Epithelial cell of prostate (primary cell): ENCODE measurements around the gene ACER3.
"Not testable (repeated sequence)": the region's sequence is repeated elsewhere in the genome, so short reads cannot be mapped to it uniquely, and the experiment has no call there.

Experiments used
- DNase-seq: peaks from one replicate; pipeline ENCODE4 v3.0.0-alpha.2; 2011; ENCODE audit warnings: low read depth, low spot score
- H3K27ac ChIP-seq: fragments of 450-650 bp; 2 replicates; pipeline ENCODE4 v1.5.1; 2017; ENCODE audit warnings: mild to moderate bottlenecking

ACER3 gene

DNA sequence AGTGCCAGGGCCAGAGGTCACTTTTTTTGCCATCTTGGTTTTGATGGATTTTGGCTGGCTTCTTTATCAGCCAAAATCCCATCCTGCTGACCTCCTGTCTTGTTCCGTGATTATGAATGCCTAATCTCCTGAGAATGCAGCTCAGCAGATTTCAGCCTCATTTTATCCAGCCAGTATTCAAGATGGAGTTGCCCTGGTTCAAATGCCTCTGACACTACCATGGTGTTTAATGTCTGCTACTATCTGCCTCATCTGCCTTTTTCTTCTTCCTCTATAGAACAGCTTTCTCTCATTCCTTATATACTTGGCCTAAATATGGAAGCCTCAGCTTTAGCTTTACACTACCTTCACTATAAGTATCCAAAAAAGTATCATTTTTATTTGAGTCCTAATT is 50.7 kb downstream of the ACER3 start:
- no peak overlapping the region for H3K27ac ChIP-seq
- no peak for DNase-seq

DNA sequence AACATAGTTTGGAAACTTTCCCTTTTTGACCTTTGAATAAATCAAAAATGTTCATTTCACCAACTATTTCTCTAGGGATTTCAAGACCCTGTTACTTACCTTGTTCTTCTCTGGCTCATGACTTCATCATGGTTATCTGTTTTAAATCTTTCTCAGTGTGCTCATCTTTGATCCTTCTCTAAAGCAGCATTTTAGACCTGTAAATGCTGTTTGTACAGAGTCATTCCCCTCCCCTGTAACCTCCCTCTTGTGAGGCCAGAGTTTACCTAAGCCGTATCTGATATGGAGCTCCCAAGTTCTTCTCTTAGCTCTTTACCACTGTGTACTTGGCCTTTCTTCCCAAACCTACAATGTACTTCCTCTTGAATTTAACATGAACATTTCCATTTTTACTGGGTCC is 56.0 kb downstream of the ACER3 start:
- H3K27ac ChIP-seq, result no peak overlapping the region
- DNase-seq, result no peak

DNA sequence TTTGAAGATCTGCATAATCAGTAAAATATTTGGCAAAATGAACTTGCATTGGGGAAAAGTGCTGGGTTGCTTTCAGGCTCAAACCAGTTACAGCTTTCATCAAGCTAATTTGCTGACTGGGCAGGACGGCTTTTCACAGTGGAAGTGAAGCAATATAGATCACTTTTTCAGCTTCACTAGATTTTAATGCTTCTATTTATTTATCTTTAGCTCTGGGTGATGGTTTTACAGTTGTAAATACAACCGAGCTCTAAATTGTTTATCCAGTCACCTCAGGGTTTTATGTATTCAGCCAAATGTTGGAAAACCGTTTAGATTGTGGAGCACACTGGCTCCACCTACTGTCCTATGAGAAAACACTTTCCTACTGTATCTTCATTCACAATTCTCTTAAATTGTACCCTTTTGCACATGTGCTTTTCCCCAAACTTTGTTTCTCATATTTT is 58.2 kb downstream of the ACER3 start:
- DNase-seq, result no peak
- no peak overlapping the region for H3K27ac ChIP-seq

DNA sequence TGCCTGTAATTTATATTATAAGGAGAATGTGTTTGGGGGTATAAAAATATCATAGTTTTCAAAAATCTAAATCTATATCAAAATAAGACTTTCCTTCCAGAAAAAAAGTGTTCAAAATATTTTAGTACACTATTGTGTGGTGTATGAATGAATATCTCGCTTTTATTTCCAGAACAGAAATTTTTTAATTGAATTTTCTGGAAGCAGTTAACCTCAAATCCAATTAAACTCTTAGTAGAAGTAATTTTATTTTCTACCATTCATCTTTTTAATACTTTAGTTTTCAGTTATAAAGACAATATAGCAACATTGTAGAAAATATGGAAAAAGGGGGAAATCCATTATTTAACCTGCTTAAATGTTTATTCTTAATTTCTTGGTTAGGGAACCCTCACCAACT is 58.7 kb downstream of the ACER3 start:
- no peak for DNase-seq
- H3K27ac ChIP-seq, result no peak overlapping the region

DNA sequence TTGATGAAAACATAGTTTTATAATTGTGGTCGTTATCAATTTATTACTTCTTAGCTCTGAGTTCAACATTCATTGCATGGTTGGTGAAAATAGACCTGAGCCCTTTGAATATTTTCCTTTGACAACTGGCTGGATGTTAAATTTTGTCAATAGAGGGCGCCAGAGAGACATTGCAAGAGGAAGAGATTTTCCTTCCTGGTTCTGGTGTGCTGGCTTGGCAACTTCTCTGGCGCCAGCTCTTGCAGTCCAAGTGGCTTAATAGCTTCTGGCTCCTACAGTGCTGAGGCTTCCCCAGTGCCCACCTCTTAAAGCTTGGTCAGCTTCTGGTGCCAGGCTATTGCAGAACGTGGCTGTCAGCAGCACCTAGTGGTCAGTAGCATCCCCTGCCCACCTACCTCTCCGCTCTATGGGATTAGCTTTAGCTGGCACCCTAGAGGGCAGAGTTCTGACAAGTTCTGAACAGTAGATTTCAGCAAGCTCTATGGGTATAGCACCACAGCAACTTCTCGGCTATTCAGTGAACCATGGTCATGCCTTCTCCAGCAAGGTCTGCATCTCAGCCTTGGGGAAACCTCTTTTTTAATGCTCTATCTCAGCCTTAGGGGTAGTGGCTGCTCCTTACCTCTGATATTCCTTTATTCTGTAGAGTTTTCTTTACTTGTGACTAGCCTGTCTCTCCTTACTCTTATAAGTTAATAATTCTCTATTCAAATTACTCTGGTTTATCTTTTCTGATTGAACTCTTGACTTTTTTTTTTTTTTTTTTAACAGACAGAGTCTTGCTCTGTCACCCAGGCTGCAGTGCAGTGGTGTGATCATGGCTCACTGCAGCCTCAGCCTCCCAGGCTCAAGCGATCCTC is 59.4 kb downstream of the ACER3 start:
- no peak overlapping the region for H3K27ac ChIP-seq
- peak; percentile 43 for DNase-seq

DNA sequence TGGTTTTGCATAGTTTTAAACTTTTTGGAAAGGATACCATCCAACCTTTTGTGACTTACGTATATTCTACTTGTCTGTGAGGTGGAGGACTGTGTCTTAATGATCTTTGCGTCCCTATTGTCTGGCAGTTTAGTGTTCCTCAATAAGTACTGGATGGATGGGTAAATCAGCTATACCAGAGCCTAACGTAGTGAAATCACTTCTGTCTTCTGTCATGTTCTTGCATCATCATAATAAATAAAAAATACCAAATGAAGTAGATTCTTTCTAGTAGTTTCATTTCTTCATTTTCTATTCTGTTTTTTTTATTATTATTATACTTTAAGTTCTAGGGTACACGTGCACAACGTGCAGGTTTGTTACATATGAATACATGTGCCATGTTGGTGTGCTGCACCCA is 66.4 kb downstream of the ACER3 start:
- no peak for DNase-seq
- H3K27ac ChIP-seq, result no peak overlapping the region

DNA sequence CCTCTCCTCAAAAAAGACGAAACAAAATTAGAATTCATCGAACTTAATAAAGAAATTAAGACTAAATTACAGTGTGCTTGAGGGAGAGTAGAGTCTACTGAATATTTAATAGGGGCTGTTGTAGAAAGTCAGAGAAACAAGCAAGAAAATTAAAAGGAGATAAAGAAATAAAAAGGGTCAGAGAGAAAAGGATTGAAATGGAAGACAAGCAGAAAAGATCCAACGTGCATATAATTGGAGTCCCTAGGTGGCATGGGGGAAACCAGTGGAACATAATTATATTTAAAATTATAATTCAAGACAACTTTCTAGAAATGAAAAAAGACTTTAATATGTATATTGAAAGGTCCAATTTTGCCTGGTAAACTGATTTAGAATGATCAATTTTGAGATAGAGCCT is 74.3 kb downstream of the ACER3 start:
- H3K27ac ChIP-seq, result no peak overlapping the region
- no peak for DNase-seq

DNA sequence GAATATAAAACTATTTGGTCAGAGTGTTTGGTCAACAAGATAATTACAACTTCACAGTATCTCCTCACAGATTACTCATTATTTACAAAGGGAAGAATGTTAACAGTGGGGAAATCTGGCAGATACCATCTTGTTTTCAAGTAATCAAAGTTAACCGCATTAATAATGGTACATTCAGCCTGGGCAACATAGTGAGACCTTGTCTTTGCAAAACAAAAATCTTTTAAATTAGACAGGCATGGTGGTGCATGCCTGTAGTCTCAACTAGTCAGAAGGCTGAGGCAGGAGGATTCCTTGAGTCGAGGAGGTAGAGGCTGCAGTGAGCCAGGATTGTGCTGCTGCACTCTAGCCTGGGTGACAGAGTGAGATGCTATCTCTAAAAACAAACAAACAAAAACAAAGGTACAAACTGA is 78.5 kb downstream of the ACER3 start:
- peak; percentile 43 for DNase-seq
- no peak overlapping the region for H3K27ac ChIP-seq

DNA sequence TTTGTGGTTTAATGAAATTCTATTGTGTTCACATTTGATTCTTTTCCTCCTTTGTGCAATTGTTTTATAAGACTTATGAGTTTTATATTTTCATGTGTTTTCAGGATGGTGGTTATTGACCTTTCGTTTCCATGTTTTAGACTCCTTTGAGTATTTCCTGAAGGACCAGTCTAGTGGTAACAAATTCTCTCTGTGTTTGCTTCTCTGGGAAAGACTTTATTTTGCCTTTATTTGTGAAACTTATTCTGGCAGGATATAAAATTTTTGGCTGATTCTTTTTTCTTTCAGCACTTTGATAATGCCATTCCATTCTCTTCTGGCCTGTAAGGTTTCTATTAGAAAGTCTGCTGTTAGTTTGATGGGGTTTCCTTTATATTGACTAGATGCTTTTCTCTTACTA is 83.5 kb downstream of the ACER3 start:
- no peak for DNase-seq
- no peak overlapping the region for H3K27ac ChIP-seq

DNA sequence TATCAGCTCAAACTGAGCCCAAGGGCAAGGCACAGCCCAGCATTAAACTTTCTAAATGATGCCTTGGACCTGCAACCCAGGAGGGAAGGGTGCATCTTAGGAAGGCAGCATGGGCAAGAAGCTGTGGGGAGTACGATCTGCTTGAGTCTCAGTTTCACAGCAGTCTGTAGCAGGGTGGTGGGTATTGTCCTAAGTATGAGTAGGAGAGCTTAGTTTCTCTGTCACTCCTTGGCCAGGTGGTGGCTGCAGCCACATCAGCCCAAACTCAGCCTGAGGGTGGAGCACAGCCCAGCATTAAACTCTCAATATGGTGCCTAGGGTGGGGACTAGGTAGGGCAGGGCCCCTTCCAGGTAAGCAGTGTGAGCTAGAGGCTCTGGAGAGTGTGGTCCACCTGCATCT is 85.5 kb downstream of the ACER3 start:
- no peak for DNase-seq
- H3K27ac ChIP-seq, result no peak overlapping the region

DNA sequence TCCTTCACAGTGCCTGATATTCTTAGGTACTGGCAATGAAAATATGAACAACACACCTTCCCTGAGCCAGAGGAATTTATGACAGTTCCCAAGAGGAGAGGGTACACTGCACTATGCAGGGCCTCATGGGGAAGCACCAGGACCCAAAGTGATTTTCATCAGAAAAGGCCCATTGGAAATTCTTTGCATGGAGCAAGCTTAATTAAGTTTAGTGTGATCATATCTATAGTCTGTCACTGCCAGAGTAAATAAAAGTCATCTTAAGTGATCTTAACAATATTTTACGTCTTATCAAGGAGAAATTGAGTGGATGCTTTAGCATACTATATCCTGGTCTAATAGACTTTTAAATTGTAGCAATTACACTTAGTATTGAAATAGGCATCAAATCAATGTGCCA is 86.5 kb downstream of the ACER3 start:
- DNase-seq, result no peak

DNA sequence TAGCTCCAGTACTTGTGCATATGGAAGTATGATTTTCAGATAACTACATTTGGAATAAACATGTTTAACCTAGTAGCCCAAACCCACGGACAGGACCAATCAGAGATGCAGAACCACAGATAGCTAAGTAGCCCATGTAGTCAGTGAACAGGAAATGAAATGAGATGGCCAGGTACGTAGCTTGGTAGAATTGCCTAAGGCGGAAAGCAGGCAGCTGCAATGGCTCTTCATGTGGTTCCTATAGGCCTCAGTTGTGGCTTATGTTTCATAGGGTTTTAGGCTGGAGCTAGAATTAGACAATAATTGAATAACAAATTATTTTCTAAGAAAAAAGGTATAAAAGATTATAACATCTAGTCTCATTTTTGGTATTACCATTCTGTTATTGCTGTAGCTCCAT is 87.1 kb downstream of the ACER3 start:
- H3K27ac ChIP-seq, result no peak overlapping the region
- no peak for DNase-seq

More for the DNA sequence above, 86.5 kb downstream of the ACER3 start:
- no peak overlapping the region for H3K27ac ChIP-seq

DNA sequence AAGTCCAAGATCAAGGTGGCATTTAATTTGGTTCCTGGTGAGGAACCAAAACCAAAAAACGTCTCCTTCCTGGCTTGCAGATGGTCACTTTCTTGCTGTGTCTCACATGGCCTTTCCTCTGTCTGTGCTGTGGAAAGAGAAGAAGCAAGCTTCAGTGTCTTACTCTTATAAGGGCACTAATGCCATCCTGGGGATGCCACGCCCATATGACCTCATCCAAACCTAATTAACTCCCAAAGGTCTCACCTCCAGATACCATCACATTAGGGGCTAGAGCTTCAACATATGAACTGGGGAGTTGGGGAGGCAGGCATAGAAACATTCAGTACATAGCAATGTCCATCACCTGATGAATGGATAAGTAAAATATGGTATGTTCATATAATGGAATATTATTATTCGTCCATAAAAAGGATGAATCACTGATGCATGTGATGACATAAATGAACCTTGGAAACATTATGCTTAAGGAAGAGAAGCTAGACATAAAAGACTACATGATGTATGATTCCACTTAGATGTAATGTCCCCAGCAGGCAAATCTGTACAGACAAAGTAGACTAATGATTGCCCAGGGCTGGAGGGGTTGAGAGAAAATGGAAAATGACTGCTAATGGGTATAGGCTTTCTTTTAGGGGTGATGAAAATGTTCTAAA is 94.9 kb downstream of the ACER3 start:
- no peak for DNase-seq
- H3K27ac ChIP-seq, result no peak overlapping the region

DNA sequence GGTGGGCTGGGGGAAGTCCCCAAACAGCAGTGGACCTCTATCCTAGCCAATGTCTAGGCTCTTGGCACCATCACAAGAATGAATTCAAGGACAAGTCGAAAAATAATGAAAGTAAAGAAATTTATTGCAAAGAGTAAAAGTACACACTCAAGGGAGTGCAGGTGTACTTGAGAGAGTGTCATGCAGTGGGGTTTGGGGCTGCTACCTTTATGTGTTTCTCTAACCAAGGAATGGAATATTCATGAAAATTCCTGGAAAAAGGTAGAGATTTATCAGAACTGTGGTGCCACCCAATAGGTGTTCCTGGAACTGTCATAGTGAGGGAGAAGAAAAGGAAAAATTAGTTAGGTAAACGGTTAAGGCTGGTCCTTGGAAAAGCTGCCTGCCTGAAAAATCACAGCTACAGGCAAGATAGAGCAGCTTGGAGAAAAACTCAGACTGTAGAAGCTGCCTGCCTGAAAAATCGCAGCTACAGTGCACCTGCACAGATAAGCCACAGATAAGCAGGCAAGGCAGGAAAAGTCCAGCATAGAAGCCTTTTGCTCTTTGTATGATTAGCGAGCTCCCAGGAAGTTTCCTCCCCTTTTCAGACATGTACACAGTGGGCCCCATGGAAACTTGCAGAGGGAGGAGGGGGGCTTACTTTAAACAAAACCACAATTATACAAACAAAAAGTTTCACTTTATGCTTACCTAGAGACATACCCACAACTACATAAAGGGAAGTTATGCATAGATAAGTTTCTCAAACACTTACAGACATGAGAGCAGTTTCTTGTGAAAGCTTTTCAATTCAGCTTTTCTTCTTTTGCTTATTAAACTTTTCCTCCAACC is 102.1 kb downstream of the ACER3 start:
- DNase-seq, result no peak
- H3K27ac ChIP-seq, result no peak overlapping the region

DNA sequence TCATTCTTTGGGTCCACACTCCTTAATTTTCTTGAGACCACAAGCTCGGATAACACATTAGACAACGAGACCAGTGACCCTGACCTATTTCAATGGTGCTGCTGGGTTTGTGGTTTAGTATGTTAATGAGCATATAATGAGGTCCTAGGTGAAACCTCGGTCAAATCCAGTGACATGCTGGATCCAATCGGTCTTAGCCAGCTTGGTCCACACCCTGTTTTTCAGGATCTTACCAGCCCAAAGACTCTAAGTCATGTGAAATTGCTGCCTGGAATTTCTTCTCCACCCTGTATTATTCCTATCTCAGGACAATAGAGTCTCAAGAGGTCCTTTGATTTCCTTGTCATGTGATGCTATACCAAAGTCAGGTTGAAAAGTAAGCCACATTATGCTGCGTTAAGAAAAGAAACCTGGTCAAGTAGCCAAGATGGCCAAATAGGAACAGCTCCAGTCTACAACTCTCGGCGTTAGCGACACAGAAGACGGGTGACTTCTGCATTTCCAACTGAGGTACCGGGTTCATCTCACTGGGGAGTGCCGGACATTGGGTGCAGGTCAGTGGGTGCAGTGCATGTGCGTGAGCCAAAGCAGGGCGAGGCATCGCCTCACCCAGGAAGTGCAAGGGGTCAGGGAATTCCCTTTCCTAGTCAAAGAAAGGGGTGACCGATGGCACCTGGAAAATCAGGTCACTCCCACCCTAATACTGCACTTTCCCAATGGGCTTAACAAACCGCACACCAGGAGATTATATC is 102.9 kb downstream of the ACER3 start:
- H3K27ac ChIP-seq, result not testable (repeated sequence)

DNA sequence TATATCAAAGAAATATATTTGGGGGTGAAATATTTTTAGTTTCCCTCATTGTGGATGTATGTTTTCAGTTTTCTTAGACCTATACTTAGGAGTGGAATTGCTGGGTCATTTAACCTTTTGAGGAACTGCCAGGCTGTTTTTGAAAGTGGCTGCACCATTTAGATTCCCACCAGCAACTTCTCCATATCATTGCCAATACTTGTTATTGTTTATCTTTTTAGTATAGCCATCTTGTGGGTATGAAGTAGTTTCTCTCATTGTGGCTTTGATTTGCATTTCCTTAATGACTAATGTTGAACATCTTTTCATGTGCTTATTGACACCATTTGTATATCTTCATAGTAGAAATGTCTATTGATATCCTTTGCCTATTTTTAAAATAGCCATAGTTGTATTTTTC is 111.3 kb downstream of the ACER3 start:
- no peak for DNase-seq
- H3K27ac ChIP-seq, result no peak overlapping the region

More for the DNA sequence above, 102.9 kb downstream of the ACER3 start:
- not testable (repeated sequence) for DNase-seq

DNA sequence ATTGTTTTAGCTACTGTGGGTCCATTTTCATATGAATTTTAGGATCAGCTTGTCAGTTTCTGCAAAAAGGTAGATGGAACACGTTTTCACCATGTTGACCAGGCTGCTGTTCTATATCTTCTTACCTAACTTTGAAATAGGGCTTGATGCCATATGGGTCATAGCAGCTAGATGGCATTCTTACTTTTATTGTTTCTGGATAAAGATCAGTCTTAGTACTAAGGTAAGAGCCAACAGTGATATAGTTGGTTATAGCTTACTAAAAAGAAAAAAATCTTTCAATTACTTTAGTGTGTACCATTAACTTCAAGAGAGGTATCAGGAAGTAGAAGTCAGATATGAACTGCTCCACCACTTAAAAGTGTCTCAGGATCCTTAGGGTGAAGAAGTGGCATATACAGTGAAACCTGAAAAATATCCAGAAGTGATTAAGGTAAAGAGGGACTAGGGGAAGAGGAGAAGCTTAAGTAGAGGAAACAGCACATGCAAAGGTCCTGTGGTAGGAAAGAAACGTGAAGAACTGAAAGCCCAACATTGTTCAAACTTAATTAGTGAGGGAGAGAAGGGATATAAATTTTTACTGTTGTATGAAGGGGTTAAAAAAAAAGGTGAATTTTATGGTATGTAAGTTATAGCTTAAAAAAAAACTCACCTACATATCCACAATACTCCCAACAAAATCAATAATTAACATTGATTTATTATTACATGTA is 113.6 kb downstream of the ACER3 start:
- DNase-seq, result no peak
- H3K27ac ChIP-seq, result no peak overlapping the region

DNA sequence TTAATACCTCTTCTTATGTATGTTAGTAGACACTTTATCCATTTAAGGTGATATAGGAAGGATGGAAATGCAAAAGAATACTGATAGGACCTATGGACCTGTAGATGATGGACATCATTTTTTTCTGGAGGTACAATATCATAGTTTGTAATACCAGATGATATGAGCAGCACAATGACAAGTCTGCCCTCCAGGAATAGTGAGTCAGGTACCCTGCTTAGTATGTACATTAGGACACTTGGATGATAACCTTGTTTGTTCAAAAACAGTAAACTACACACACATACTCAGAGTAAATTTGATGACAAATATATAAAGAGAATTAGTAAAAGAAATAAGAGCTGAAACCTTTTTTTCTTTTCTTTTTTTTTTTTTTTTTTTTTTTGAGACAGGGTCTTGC is 114.8 kb downstream of the ACER3 start:
- no peak overlapping the region for H3K27ac ChIP-seq
- no peak for DNase-seq

DNA sequence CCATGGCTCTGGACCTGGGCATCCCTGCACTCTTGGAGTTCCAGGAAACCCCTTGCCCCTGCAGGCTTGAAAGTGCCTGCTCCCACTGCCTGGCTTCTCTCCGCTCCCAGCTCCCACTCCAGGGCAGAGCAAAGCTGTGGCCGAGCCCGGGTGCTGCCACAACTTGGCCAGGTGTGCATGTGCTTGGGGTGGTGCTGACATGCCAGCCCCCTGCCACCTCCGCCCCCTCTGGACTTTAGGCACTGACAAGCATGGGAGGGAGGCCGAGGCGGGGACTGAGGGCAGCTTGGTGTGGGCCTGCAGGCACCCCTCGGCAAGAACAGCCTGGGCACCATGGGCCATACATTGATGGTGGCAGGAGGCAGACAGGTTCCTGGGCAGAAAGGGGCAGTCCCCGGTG is 117.1 kb downstream of the ACER3 start:
- no peak for DNase-seq
- no peak overlapping the region for H3K27ac ChIP-seq

DNA sequence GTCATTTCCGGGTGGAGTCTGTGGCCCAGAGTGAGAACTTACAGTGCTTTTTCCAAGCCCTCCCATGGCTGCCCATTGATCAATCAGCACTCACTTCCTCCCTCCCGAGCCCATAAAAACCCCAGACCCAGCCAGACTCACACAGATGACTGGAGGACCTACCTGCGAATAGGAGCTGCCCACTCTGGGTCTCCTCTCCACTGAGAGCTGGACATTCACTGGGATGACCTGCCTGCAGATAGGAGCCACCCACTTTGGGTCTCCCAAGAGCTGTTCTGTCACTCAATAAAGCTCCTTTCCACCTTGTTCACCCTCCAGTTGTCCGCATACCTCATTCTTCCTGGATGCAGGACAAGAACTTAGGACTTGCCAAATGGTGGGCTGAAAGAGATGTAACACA is 117.5 kb downstream of the ACER3 start:
- no peak overlapping the region for H3K27ac ChIP-seq
- DNase-seq, result no peak
